Neural cell (in vitro differentiated cells): ENCODE measurements around the gene CYB5R3. TPM values are rescaled to one million over a fixed set of nuclear protein-coding genes. Genes with fewer than 3 reads are reported as not detected.

Experiments used
- H2AFZ ChIP-seq: fragments of 200-600, 300-800 bp; sonication (generic), shearing (Covaris generic); 2 replicates; pipeline ENCODE4 v1.6.0; 2014; ENCODE audit warnings: low read depth, mild to moderate bottlenecking, antibody characterized with exemption, low read length, moderate library complexity
- H3F3A ChIP-seq: fragments of 200-600 bp; shearing (Covaris generic); 2 replicates; pipeline ENCODE4 v1.6.1; 2016; ENCODE audit warnings: mild to moderate bottlenecking, moderate library complexity, mixed read lengths, antibody characterized with exemption, low read length; ENCODE audit not compliant: insufficient read depth, poor library complexity, severe bottlenecking
- H3K27ac ChIP-seq: fragments of 200-600, 300-800 bp; sonication (generic), shearing (Covaris generic); 2 replicates; pipeline ENCODE4 v1.5.1; 2014; ENCODE audit warnings: mild to moderate bottlenecking, low read length, moderate library complexity
- H3K27me3 ChIP-seq: fragments of 300-800, 200-600 bp; sonication (generic), shearing (Covaris generic); 2 replicates; pipeline ENCODE4 v1.6.0; 2014; ENCODE audit warnings: mild to moderate bottlenecking, low read depth, low read length, moderate library complexity; ENCODE audit not compliant: insufficient read depth
- H3K36me3 ChIP-seq: fragments of 300-800, 200-600 bp; sonication (generic), shearing (Covaris generic); 2 replicates; pipeline ENCODE4 v1.5.1; 2014; ENCODE audit warnings: mild to moderate bottlenecking, antibody characterized with exemption, low read length, moderate library complexity; ENCODE audit not compliant: insufficient read depth
- H3K4me2 ChIP-seq: fragments of 300-800, 200-600 bp; sonication (generic), shearing (Covaris generic); 2 replicates; pipeline ENCODE4 v1.6.0; 2014; ENCODE audit warnings: mild to moderate bottlenecking, low read length
- H3K4me3 ChIP-seq: fragments of 300-800, 200-600 bp; sonication (generic), shearing (Covaris generic); 2 replicates; pipeline ENCODE4 v1.5.1; 2014; ENCODE audit warnings: mild to moderate bottlenecking, low read length, moderate library complexity
- H3K79me2 ChIP-seq: fragments of 200-600 bp; shearing (Covaris generic); replicated peaks from 2 replicates; pipeline ENCODE4 v1.6.0; 2014; ENCODE audit warnings: mild to moderate bottlenecking, low read length, moderate library complexity; ENCODE audit not compliant: insufficient read depth
- H3K9ac ChIP-seq: fragments of 300-800, 200-600 bp; sonication (generic), shearing (Covaris generic); 2 replicates; pipeline ENCODE4 v1.6.1; 2016; ENCODE audit warnings: mild to moderate bottlenecking, low read length, mixed read lengths
- H3K9me2 ChIP-seq: fragments of 200-600 bp; shearing (Covaris generic); 2 replicates; pipeline ENCODE4 v1.6.1; 2016; ENCODE audit warnings: mild to moderate bottlenecking, low read length, mixed read lengths; ENCODE audit not compliant: insufficient read depth
- H3K9me3 ChIP-seq: fragments of 200-600, 300-800 bp; sonication (generic), shearing (Covaris generic); 2 replicates; pipeline ENCODE4 v1.6.1; 2016; ENCODE audit warnings: mild to moderate bottlenecking, mixed run types, low read length, moderate library complexity, mixed read lengths
- H4K20me1 ChIP-seq: fragments of 200-600 bp; shearing (Covaris generic); 2 replicates; pipeline ENCODE4 v1.6.1; 2016; ENCODE audit warnings: mild to moderate bottlenecking, mixed run types; ENCODE audit not compliant: insufficient read depth
- CTCF ChIP-seq: fragments of 450-650 bp; IDR thresholded peaks from 2 replicates; pipeline ENCODE4 v1.5.1; 2014; ENCODE audit warnings: antibody characterized with exemption, mild to moderate bottlenecking, moderate library complexity; ENCODE audit not compliant: poor library complexity, severe bottlenecking
- EP300 ChIP-seq: fragments of 450-650 bp; conservative IDR thresholded peaks from 2 replicates; pipeline ENCODE4 v1.6.1; 2014; ENCODE audit warnings: antibody characterized with exemption, mild to moderate bottlenecking, moderate library complexity; ENCODE audit not compliant: poor library complexity, severe bottlenecking
- EZH2 ChIP-seq: fragments of 200-600, 300-800 bp; shearing (Covaris generic), sonication (generic); IDR thresholded peaks from 2 replicates; pipeline ENCODE4 v1.6.1; 2014; ENCODE audit warnings: antibody characterized with exemption, low read length, borderline replicate concordance, mild to moderate bottlenecking; ENCODE audit not compliant: insufficient read depth, poor library complexity, severe bottlenecking
- MXI1 ChIP-seq: fragments of 450-650 bp; conservative IDR thresholded peaks from 2 replicates; pipeline ENCODE4 v1.6.1; 2014; ENCODE audit warnings: antibody characterized with exemption, mild to moderate bottlenecking; ENCODE audit not compliant: poor library complexity, severe bottlenecking
- RAD21 ChIP-seq: fragments of 450-650 bp; conservative IDR thresholded peaks from 2 replicates; pipeline ENCODE4 v1.6.1; 2014; ENCODE audit warnings: antibody characterized with exemption, mild to moderate bottlenecking, moderate library complexity
- SMC3 ChIP-seq: fragments of 450-650 bp; conservative IDR thresholded peaks from 2 replicates; pipeline ENCODE4 v1.6.1; 2014; ENCODE audit warnings: antibody characterized with exemption, mild to moderate bottlenecking, moderate library complexity; ENCODE audit not compliant: poor library complexity
- polyA plus RNA-seq: library from polyadenylated mRNA; depleted of rRNA; stranded (reverse); fragments of >200 nt; gene quantifications from 2 replicates; pipeline ENCODE4 v1.2.3, GENCODE V29; 2014

Gene CYB5R3
- polyA plus RNA-seq, 1 donor from 2014 or later = 20.2 TPM

GRCh38 chr22:42587588-42588175 is 61.5 kb downstream of the CYB5R3 start:
- Histone ChIP-seq H3K4me3 (no peak overlapping the region), H2AFZ (no peak overlapping the region), H4K20me1 (no peaks in the 10 kb centered on the region), H3K36me3 (peaks cover 7% of the 10 kb centered on the region), H3F3A (no peaks in the 10 kb centered on the region), H3K4me2 (no peak overlapping the region), H3K27me3 (no peaks in the 10 kb centered on the region), H3K9ac (no peak overlapping the region), H3K27ac (no peak overlapping the region), H3K9me3 (no peaks in the 10 kb centered on the region), H3K9me2 (no peaks in the 10 kb centered on the region), H3K79me2 (no peaks in the 10 kb centered on the region)
- TF ChIP-seq CTCF (no peak), EP300 (no peak), MXI1 (no peak), SMC3 (no peak)

GRCh38 chr22:42586381-42586780 is 62.8 kb downstream of the CYB5R3 start:
- no peak overlapping the region for H2AFZ ChIP-seq
- H3K27ac ChIP-seq = no peak overlapping the region
- H3K4me2 ChIP-seq = no peak overlapping the region
- TF ChIP-seq MXI1 (no peak), EZH2 (no peak), RAD21 (no peak)
- no peaks in the 10 kb centered on the region for H4K20me1 ChIP-seq
- H3F3A ChIP-seq = no peaks in the 10 kb centered on the region
- no peak overlapping the region for H3K4me3 ChIP-seq
- no peaks in the 10 kb centered on the region for H3K36me3 ChIP-seq
- no peaks in the 10 kb centered on the region for H3K27me3 ChIP-seq
- H3K9me2 ChIP-seq = no peaks in the 10 kb centered on the region
- no peak overlapping the region for H3K9ac ChIP-seq
- H3K79me2 ChIP-seq = no peaks in the 10 kb centered on the region
- H3K9me3 ChIP-seq = no peaks in the 10 kb centered on the region

DNA sequence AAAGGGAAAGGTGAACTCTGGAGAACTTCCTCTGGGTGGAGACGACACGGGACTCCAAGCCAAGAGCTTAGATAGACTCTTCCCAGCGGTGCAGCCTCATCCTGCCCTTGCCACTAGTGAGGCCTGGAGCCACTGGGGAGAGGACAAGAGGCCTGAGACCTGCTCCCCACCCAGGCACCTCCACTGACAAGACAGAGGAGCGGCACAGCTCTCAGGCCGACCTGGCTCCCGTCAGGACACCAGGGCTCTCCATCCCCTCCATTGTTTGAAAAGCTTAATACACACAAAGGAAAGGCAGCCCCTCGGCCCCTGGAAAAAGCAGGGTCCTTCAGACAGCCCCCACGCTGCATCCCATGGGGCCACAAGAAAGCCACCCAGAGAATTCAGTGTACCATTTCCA is 64.1 kb downstream of the CYB5R3 start:
- no peaks in the 10 kb centered on the region for H3K27me3 ChIP-seq
- H3F3A ChIP-seq = no peaks in the 10 kb centered on the region
- no peaks in the 10 kb centered on the region for H4K20me1 ChIP-seq
- no peak overlapping the region for H3K4me2 ChIP-seq
- no peak overlapping the region for H3K9ac ChIP-seq
- no peaks in the 10 kb centered on the region for H3K36me3 ChIP-seq
- no peak overlapping the region for H3K27ac ChIP-seq
- no peaks in the 10 kb centered on the region for H3K9me3 ChIP-seq
- TF ChIP-seq CTCF (no peak), MXI1 (no peak), EZH2 (no peak)
- no peak overlapping the region for H3K4me3 ChIP-seq
- no peaks in the 10 kb centered on the region for H3K9me2 ChIP-seq
- H3K79me2 ChIP-seq = no peaks in the 10 kb centered on the region
- H2AFZ ChIP-seq = no peak overlapping the region
